GM19397 (cell line): Measurements from ENCODE around the gene MYO18B.

Experiments
- ATAC-seq: cut with Tn5 transposase; IDR thresholded peaks from one replicate; pipeline ENCODE4 v1.9.1; 2021; ENCODE audit warnings: mild to moderate bottlenecking, moderate library complexity; ENCODE audit not compliant: unreplicated experiment

MYO18B gene

GRCh38 chr22:25843660-25844405, 101.8 kb downstream of the MYO18B start:
- no peak for ATAC-seq

- no peak for ATAC-seq
Measured at GRCh38 chr22:25844601-25845000, 102.6 kb downstream of the MYO18B start.

GRCh38 chr22:25845985-25846745, 104.2 kb downstream of the MYO18B start:
- no peak for ATAC-seq

- ATAC-seq = no peak
Measured at GRCh38 chr22:25847451-25847850, 105.5 kb downstream of the MYO18B start.

DNA sequence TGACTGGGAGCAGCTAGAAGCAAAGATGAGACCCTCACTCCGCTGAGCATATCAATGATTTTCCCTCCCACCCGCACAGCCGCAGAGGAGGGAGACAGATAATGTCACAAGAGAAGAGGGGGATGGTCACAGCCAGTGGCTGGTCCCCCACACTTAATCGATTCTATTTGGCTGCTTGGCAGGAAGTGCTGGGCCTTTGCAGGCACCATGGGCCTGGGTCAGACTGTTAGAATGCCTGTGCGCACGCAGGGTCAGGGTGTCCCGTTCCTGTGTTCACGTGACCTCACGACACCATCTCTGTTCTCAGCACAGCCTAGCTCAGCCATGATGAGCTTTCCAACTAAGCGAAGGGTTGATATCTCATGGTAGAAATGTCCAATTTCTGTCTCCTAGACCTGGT, 107.0 kb downstream of the MYO18B start:
- ATAC-seq = no peak

DNA sequence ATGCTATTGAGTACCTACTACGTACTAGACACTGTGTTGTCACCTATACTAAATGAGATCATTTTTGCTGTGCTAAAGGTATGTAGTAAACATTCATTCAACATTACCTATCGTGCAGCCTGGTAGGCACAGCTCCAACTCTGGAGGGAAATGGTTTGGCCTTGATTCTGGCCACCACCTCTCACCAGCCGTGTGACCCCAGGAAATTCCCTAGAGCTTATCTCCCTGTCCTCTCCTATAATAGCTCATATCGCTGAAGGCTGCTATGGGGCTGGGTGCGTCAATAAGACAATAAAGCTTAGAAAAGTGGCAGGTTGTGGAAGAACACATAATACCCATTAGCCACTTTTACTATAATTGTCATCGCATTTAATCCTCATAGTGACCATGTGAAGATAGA, 107.5 kb downstream of the MYO18B start:
- no peak for ATAC-seq

DNA sequence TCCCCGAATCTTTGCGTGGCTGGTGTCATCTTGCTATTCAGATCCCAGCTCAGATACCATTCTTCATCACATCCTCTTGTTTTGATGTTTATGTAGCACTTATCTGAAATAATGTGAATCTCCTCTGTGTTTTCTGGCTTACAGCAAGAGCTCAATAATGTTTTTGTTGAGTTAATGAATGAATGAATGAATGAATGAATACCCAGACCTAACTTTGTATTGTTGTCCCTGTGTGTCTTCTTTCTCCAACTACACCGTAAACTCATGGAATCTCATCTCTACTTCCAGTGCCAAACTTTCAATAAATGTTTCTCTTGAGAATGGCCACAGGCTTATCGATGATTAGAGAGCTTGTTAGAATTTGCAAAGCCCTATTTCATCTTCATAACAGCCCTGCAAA, 110.2 kb downstream of the MYO18B start:
- no peak for ATAC-seq

DNA sequence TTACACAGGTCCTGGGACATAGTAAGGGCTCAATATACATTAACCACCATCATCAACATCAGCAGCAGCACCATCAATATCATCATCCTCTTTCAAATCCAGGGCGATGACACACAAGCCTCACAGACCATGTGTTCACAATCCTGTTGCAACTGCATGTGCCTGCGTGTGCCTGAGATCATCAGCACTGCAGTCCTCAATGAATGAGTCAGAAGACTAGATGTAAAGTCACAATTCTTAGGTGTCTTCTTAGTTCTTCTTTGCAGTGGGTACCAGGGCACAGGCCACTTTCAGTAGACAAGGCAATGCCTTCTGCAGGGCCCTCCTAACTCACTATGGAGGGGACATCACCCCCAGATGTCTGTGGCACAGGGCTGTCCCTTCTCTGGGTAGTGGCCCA, 111.1 kb downstream of the MYO18B start:
- ATAC-seq = no peak

DNA sequence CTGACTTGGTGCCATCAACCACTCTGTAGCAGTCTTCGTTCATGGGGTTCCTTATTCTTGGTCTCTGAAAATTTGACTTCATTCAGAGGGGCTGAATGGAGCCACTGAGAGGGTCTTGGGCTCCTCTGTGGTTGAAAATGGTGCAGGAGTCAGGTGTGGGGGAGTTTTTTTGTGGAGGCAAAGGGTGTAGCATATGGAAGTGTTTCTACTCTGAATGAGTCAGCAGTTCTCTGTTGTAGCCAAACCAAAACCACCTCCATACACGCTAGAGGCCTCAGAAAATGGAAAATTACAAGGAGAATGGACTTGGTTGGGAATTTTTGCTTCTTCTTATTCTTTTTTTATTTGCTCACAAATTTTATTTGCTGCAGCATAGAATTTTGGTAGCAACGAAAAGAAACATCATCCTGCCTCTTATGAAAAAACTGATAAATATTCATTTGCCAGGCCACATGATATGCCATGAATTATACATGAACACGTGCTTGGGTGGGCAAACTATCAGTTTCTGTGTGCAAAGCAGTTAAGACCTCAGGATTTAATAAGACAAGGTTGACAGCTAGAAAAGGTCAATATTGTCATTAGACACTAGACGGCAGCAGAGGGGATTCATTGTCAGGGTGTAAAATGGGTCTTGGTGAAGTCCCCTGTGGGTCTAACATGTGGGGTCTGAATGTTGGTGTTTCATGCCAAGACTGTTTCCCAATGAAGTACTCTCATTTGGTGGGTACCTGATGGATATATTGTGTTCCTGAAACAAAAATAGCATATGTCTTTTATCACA, 111.7 kb downstream of the MYO18B start:
- no peak for ATAC-seq

DNA sequence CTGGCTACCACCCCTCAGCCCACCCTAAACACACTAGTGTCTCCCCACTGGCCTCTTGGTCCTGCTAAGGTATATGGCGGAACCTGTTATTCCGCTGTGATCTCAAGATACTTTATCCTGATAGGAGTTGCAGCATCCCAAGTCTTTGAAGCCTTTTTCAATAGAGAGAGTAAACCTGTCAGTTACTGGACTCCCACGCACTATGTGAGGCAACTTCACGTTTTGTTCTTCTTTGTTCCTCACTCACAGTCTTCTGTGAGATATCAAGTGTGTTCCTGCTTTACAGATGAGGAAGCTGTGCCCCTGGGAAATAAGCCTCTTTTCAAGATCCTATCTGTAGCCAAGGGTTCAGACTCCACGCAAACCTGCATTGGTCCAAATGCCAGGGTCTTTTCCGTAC, 127.8 kb downstream of the MYO18B start:
- ATAC-seq = no peak

DNA sequence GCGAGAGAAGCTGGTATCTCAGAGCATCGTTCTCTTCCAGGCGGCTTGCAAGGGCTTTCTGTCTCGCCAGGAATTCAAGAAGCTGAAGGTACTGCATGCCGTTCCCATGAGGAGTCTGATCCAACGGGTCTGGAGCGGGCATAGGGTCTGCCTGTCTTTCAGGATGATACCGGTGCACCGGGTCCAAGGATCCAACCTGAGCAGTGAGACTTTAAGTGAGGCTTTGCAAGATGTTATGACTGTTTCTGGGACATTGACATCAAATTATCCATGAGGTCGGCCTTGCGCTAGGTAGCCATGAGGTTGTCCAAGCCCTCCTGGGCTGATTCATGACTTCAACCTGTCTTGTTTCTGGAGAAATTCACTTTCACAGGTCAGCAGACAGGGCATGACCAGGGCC, 132.3 kb downstream of the MYO18B start:
- ATAC-seq = no peak

- no peak for ATAC-seq
Measured at GRCh38 chr22:25875461-25875860, 133.5 kb downstream of the MYO18B start.

GRCh38 chr22:25876871-25877270, 134.9 kb downstream of the MYO18B start:
- ATAC-seq = no peak

- no peak for ATAC-seq
Measured at GRCh38 chr22:25878933-25879332, 136.9 kb downstream of the MYO18B start.

DNA sequence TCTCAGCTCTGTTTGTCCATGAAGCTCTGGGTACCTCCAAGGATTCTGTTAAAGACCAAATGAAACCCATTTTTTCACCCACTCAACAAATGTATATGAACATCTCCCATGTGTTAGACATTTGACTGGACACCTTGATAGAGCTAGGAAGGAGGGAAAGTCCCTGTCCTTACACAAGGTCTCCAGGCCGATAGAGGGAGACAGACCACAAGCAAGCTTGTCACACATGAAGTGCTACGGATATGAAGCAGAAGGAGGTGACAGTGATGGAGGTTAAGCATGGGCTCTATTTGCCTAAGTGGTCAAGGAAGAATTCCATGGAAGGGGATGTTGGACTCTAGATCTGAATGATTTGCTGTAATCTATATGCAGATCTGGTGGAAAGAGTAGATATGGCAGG, 138.5 kb downstream of the MYO18B start:
- no peak for ATAC-seq

GRCh38 chr22:25881210-25881755, 139.3 kb downstream of the MYO18B start:
- no peak for ATAC-seq

GRCh38 chr22:25882360-25882759, 140.4 kb downstream of the MYO18B start:
- no peak for ATAC-seq

DNA sequence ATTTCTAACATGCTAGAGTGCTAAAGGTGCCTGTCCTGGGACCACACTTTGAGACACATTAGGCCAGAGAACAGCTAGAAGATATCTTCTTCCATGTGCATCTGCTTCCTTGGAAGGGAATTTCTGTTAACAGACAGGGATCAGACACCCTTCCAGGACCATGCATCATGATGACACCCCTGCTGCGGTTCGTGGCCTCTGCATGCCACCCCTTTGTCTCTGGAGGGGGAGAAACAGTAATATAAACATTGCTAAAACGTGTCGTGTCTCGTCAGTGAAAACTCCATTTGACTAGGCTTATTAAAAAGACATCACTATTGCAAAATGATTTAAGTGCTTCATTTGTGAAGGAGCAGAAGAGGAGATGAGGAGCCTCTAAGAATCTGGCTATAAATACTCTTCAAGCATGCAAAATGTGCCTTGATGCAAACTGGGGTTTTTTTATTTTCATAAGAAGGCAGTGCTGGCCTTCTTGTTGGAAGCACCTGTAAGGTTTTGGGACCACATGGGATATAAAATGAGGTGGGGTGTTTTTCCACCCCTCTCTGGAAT, 141.6 kb downstream of the MYO18B start:
- no peak for ATAC-seq

- ATAC-seq = no peak
Measured at GRCh38 chr22:25884121-25884520, 142.1 kb downstream of the MYO18B start.

DNA sequence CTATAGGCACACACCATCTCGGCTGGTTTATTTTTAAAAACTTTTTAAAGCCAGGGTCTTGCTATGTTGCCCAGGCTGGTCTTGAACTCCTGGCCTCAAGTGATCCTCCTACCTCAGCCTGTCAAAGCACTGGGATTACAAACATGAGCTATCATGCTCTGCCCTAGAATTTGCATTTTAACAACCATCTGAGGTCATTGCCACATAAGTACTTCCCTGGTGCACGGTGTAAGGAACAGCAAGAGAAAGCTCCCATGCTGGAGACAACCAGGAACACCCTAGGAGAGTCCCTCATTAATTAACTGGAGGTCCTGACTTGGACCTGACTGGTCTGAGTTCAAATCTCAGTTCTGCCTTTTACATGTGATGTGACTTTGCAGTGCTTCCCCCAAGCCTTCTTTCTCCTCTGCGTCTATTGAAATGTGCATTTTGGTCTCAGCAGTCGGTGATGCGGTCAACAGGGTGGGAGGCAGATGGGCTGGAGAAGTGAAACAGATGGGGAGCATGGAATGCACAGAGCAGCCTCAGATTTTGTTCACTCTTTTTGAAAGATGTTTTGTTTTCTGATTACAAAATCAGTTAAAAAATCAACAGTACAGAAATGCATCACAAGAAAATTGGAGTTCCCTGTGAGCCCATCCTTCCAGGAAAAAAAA, 146.5 kb downstream of the MYO18B start:
- ATAC-seq = no peak

DNA sequence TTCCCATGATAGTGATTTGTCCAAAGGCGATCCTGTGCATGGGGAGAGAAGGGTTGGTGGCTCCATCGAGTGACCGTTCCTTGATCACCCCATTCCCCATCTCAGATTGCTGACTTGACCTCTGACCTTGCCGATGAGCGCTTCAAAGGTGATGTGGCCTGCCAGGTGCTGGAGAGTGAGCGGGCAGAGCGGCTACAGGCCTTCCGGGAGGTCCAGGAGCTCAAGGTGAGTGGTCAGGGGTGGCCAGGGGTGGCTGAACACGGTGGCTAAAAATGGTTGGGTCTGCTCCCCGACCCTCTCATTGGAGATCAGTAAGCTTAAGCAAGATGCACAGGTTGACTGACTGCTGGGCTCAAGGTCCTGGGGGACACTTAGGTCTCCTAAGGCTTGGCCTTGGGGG, 148.7 kb downstream of the MYO18B start:
- no peak for ATAC-seq
